ENCODE data around the gene MYL3.

DNA sequence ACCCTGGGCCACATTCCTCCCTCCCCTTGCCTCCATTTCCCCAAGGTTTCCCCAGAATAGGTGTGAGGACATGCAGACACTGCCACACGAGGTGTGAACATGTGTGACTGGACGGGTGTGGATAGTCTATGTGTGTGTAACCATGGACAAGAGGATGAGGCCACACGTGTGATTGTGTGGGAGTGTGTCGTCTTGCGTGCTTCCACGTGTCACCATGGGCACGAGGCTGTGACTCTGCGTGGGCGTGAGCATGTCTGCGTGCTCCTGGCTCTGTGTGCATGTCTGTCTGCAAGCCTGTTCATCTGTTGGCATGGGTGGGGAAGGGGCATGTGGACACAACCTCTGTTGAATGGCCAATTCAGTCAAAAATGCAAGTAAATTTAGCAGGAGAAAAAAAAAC is 6.2 kb upstream of the MYL3 start:
- TF ChIP-seq, protein P1, sequence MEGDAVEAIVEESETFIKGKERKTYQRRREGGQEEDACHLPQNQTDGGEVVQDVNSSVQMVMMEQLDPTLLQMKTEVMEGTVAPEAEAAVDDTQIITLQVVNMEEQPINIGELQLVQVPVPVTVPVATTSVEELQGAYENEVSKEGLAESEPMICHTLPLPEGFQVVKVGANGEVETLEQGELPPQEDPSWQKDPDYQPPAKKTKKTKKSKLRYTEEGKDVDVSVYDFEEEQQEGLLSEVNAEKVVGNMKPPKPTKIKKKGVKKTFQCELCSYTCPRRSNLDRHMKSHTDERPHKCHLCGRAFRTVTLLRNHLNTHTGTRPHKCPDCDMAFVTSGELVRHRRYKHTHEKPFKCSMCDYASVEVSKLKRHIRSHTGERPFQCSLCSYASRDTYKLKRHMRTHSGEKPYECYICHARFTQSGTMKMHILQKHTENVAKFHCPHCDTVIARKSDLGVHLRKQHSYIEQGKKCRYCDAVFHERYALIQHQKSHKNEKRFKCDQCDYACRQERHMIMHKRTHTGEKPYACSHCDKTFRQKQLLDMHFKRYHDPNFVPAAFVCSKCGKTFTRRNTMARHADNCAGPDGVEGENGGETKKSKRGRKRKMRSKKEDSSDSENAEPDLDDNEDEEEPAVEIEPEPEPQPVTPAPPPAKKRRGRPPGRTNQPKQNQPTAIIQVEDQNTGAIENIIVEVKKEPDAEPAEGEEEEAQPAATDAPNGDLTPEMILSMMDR (IDR thresholded peaks at IDR 0.05; ENCODE audit: low read depth, low read length, poor library complexity, severe bottlenecking), result no peak
- no peak for TF ChIP-seq EZH2phosphoT487 (IDR thresholded peaks at IDR 0.05; ENCODE audit: borderline replicate concordance, low read length)

Data from DOHH2 (cell line).